GM21717 (cell line): ENCODE data around the gene PHACTR3.

Source experiments
- ATAC-seq: cut with Tn5 transposase; IDR thresholded peaks from one replicate; pipeline ENCODE4 v1.9.1; 2021; ENCODE audit warnings: mild to moderate bottlenecking, moderate library complexity; ENCODE audit not compliant: unreplicated experiment

Gene PHACTR3

GRCh38 chr20:59823491-59824259 lies 219.3 kb downstream of the PHACTR3 start:
- no peak for ATAC-seq

GRCh38 chr20:59824711-59825562 lies 220.6 kb downstream of the PHACTR3 start:
- no peak for ATAC-seq

- ATAC-seq = no peak
Observed at GRCh38 chr20:59825563-59825920, 221.2 kb downstream of the PHACTR3 start.

- no peak for ATAC-seq
Observed at GRCh38 chr20:59825944-59826759, 221.8 kb downstream of the PHACTR3 start.

- ATAC-seq = no peak
Observed at GRCh38 chr20:59827138-59828056, 223.1 kb downstream of the PHACTR3 start.

GRCh38 chr20:59828125-59829053 lies 224.0 kb downstream of the PHACTR3 start:
- ATAC-seq = no peak

- no peak for ATAC-seq
Observed at GRCh38 chr20:59829054-59829785, 224.9 kb downstream of the PHACTR3 start.

GRCh38 chr20:59829786-59830664 lies 225.7 kb downstream of the PHACTR3 start:
- no peak for ATAC-seq

GRCh38 chr20:59830665-59831023 lies 226.3 kb downstream of the PHACTR3 start:
- ATAC-seq = no peak

- no peak for ATAC-seq
Observed at GRCh38 chr20:59831024-59831915, 226.9 kb downstream of the PHACTR3 start.

- ATAC-seq = no peak
Observed at GRCh38 chr20:59831916-59832270, 227.6 kb downstream of the PHACTR3 start.

- no peak for ATAC-seq
Observed at GRCh38 chr20:59832406-59833363, 228.3 kb downstream of the PHACTR3 start.

- ATAC-seq = no peak
Observed at GRCh38 chr20:59835057-59835447, 230.7 kb downstream of the PHACTR3 start.

- no peak for ATAC-seq
Observed at GRCh38 chr20:59835448-59836395, 231.4 kb downstream of the PHACTR3 start.
